NCI-H146 (cell line): ENCODE data around the gene TMC8.
A peak's percentile ranks its signal among the peaks of the same experiment; 100 is the strongest.

ENCODE experiments used
- DNase-seq: peaks from one replicate; lab custom pipeline; 2025; lab: John Stamatoyannopoulos, UW

Gene TMC8

GRCh38 chr17:78130437-78131101 lies at the start of gene TMC8:
Gene TMC8, plus strand, starts transcription at chr17:78130771. Its CDS starts 818 bp downstream, at chr17:78131589.
- no peak for DNase-seq

GRCh38 chr17:78081551-78081950 lies 49.0 kb upstream of the TMC8 start:
- no peak for DNase-seq

GRCh38 chr17:78082355-78082872 lies 48.2 kb upstream of the TMC8 start:
- peak; percentile 17 for DNase-seq

- DNase-seq: peak; percentile 89
These were observed 47.6 kb upstream of the TMC8 start for GRCh38 chr17:78082988-78083387.

- DNase-seq: no peak
These were observed 43.8 kb upstream of the TMC8 start for GRCh38 chr17:78086740-78087139.

- DNase-seq: no peak
These were observed 42.0 kb upstream of the TMC8 start for GRCh38 chr17:78088529-78088928.

GRCh38 chr17:78089576-78090281 lies 40.8 kb upstream of the TMC8 start:
- no peak for DNase-seq

GRCh38 chr17:78092794-78093324 lies 37.7 kb upstream of the TMC8 start:
- no peak for DNase-seq

- DNase-seq: no peak
These were observed 35.5 kb upstream of the TMC8 start for GRCh38 chr17:78095035-78095434.

GRCh38 chr17:78096093-78096492 lies 34.5 kb upstream of the TMC8 start:
- DNase-seq: no peak

GRCh38 chr17:78101112-78101511 lies 29.5 kb upstream of the TMC8 start:
- no peak for DNase-seq

- no peak for DNase-seq
These were observed 29.0 kb upstream of the TMC8 start for GRCh38 chr17:78101542-78101941.

GRCh38 chr17:78103311-78103710 lies 27.3 kb upstream of the TMC8 start:
- DNase-seq: no peak

GRCh38 chr17:78104540-78104941 lies 26.0 kb upstream of the TMC8 start:
- no peak for DNase-seq

- no peak for DNase-seq
These were observed 25.5 kb upstream of the TMC8 start for GRCh38 chr17:78105101-78105500.

- DNase-seq: no peak
These were observed 25.0 kb upstream of the TMC8 start for GRCh38 chr17:78105551-78105950.

GRCh38 chr17:78106211-78106610 lies 24.4 kb upstream of the TMC8 start:
- no peak for DNase-seq

GRCh38 chr17:78107457-78107856 lies 23.1 kb upstream of the TMC8 start:
- DNase-seq: no peak

- DNase-seq: no peak
These were observed 22.4 kb upstream of the TMC8 start for GRCh38 chr17:78107976-78108725.

GRCh38 chr17:78108726-78109488 lies 21.7 kb upstream of the TMC8 start:
- DNase-seq: no peak

- no peak for DNase-seq
These were observed 21.1 kb upstream of the TMC8 start for GRCh38 chr17:78109489-78109761.
